Keratinocyte (primary cell): ENCODE data around the gene ENTR1. TPM values are rescaled to one million over a fixed set of nuclear protein-coding genes. Genes with fewer than 3 reads are reported as not detected.

Source experiments
- DNase-seq: peaks from one replicate; pipeline ENCODE4 v3.0.0-alpha.2; 2011; ENCODE audit warnings: low read depth, missing footprints, low spot score
- FAIRE-seq: peaks from 2 replicates; lab custom pipeline; 2011; peaks lifted over from hg19 to GRCh38; lab: Jason Lieb, UNC
- H2AFZ ChIP-seq: 2 replicates; pipeline ENCODE4 v1.6.0; 2012; ENCODE audit warnings: low read length, control low read depth, inconsistent platforms; ENCODE audit not compliant: control insufficient read depth
- H3K27ac ChIP-seq: 2 replicates; pipeline ENCODE4 v1.5.1; 2011; ENCODE audit warnings: low read length; ENCODE audit not compliant: control insufficient read depth, insufficient read depth
- H3K27me3 ChIP-seq: 3 replicates; pipeline ENCODE4 v1.6.0; 2011; ENCODE audit warnings: low read length; ENCODE audit not compliant: control insufficient read depth, insufficient read depth; ENCODE audit errors: extremely low read depth
- H3K36me3 ChIP-seq, 2 experiments: 2 replicates in 1 of 2; 3 replicates in 1 of 2; pipeline ENCODE4 v1.5.1; 2011; ENCODE audit warnings: low read length in 2 of 2, mild to moderate bottlenecking in 1 of 2; ENCODE audit not compliant: control insufficient read depth in 2 of 2, insufficient read depth in 2 of 2; ENCODE audit errors: extremely low read depth in 1 of 2
- H3K4me1 ChIP-seq: 3 replicates; pipeline ENCODE4 v1.5.1; 2011; ENCODE audit warnings: low read length; ENCODE audit not compliant: control insufficient read depth, insufficient read depth; ENCODE audit errors: extremely low read depth
- H3K4me2 ChIP-seq: 3 replicates; pipeline ENCODE4 v1.6.0; 2011; ENCODE audit warnings: low read depth, low read length; ENCODE audit not compliant: control insufficient read depth, insufficient read depth; ENCODE audit errors: extremely low read depth
- H3K4me3 ChIP-seq, 3 experiments: fragments of 200-600 bp in 1 of 3; sonication (generic) in 1 of 3; 2 replicates in 2 of 3; 3 replicates in 1 of 3; pipeline ENCODE4 v1.5.1; 2011 to 2016; ENCODE audit warnings: low read length in 3 of 3, mild to moderate bottlenecking in 3 of 3, control low read depth in 2 of 3, inconsistent platforms in 1 of 3, low read depth in 1 of 3, mixed read lengths in 1 of 3, mixed run types in 1 of 3, moderate library complexity in 1 of 3; ENCODE audit not compliant: control insufficient read depth in 2 of 3, insufficient read depth in 2 of 3; ENCODE audit errors: extremely low read depth in 1 of 3
- H3K79me2 ChIP-seq: 2 replicates; pipeline ENCODE4 v1.6.0; 2012; ENCODE audit warnings: low read length; ENCODE audit not compliant: control insufficient read depth, insufficient read depth
- H3K9ac ChIP-seq: 3 replicates; pipeline ENCODE4 v1.6.0; 2011; ENCODE audit warnings: low read length; ENCODE audit not compliant: control insufficient read depth, insufficient read depth; ENCODE audit errors: extremely low read depth
- H3K9me1 ChIP-seq: 3 replicates; pipeline ENCODE4 v1.6.0; 2011; ENCODE audit warnings: low read length; ENCODE audit not compliant: control insufficient read depth, insufficient read depth; ENCODE audit errors: extremely low read depth
- H3K9me3 ChIP-seq: 2 replicates; pipeline ENCODE4 v1.5.1; 2012; ENCODE audit warnings: low read depth, low read length; ENCODE audit not compliant: control insufficient read depth
- H4K20me1 ChIP-seq: 3 replicates; pipeline ENCODE4 v1.6.0; 2011; ENCODE audit warnings: low read length; ENCODE audit not compliant: control insufficient read depth, insufficient read depth; ENCODE audit errors: extremely low read depth
- CTCF ChIP-seq, 3 experiments: IDR thresholded peaks in 1 of 3; conservative IDR thresholded peaks in 1 of 3; optimal IDR thresholded peaks in 1 of 3; 2 replicates in 2 of 3; 3 replicates in 1 of 3; pipeline versions ENCODE3 to v1.5.1; 2011; ENCODE audit warnings: low read length in 3 of 3, mild to moderate bottlenecking in 3 of 3, moderate library complexity in 2 of 3, control low read depth in 1 of 3, inconsistent platforms in 1 of 3; ENCODE audit not compliant: insufficient read depth in 2 of 3; ENCODE audit errors: extremely low read depth in 1 of 3
- EZH2 ChIP-seq: IDR thresholded peaks from one replicate; pipeline ENCODE4 v1.6.1; 2012; ENCODE audit warnings: inconsistent platforms, mild to moderate bottlenecking, low read length, moderate library complexity
- dilution Hi-C: fragments of 300-500 bp; cut with MboI; formaldehyde crosslinking; loops from one replicate; pipeline ENCODE4 v1.7.0; 2020; ENCODE audit warnings: low sequenced_read_pairs; ENCODE audit not compliant: extremely low pct_ligation_motif_present
- polyA plus RNA-seq, 5 experiments: library from polyadenylated mRNA; depleted of rRNA in 3 of 5; stranded (reverse) in 3 of 5; stranded (forward) in 1 of 5; unstranded in 1 of 5; fragments of >200 nt; gene quantifications; 1 replicate in 1 of 5; 2 replicates in 3 of 5; 3 replicates in 1 of 5; pipeline versions ENCODE4 v1.2.1 to v1.2.3, GENCODE V29; 2011 to 2012; ENCODE audit warnings: missing spikeins in 2 of 5, low read depth in 1 of 5, low replicate concordance in 1 of 5

ENTR1 gene
- polyA plus RNA-seq, 1 donor (not counting 4 experiments of a cell fraction or from before 2014, with no cell fraction given): 46.5 TPM

DNA sequence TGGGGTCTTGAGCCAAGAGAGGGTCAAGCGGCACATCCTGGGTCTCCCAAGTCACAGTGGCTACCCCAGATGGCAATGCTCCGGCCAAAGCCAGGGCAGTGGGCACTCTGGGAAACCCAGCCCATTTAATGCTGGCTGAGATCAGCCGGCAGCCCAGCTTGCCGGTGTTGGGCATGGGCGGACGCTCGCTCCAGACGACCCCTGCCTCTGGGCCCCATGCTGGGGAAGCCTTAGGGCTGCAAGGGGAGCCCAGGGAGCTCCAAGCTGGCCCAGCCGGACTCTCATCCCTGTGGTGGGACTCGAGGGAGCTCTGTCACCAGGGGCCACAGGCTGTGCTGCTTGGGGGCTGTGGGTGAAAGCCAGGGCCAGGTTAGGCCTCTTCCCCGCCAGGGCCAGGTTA is 31.0 kb downstream of the ENTR1 start:
- H3K79me2 ChIP-seq: no peaks in the 10 kb centered on the region
- no peak overlapping the region for H2AFZ ChIP-seq
- H3K9me1 ChIP-seq: no peaks in the 10 kb centered on the region
- dilution Hi-C loops: no loop called here
- peaks cover 2% of the 10 kb centered on the region for H4K20me1 ChIP-seq
- no peak overlapping the region for H3K9ac ChIP-seq
- H3K4me2 ChIP-seq: no peak overlapping the region
- TF ChIP-seq CTCF (optimal IDR thresholded peaks at IDR 0.05 in 1 of 3, IDR thresholded peaks at IDR 0.05 in 1 of 3, conservative IDR thresholded peaks at IDR 0.05 in 1 of 3; ENCODE audit: extremely low read depth in 1 of 3, insufficient read depth in 2 of 3, low read length in 3 of 3): no peak
- no peak for TF ChIP-seq EZH2
- no peak overlapping the region for H3K4me3 ChIP-seq
- FAIRE-seq (no peak), DNase-seq (no peak)
- H3K4me1 ChIP-seq: no peaks in the 10 kb centered on the region
- no peaks in the 10 kb centered on the region for H3K27me3 ChIP-seq
- H3K9me3 ChIP-seq: no peaks in the 10 kb centered on the region
- H3K27ac ChIP-seq: no peak overlapping the region
- H3K36me3 ChIP-seq: peaks cover 25 to 45% of the 10 kb centered on the region in 2 experiments

DNA sequence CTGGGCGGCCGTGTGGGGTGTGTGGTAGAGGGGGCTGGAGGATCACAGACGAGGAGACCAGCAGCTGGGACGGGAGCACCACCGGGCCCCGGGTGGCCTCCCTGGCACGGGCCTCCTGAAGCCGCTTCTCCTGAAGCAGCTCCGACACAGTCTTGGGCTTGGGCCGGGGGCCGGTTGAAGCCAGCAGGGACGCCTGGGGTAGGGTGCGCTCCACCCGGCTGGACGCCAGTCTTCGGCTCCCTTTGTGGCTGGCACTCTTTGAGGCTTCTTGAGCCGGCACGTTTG is 31.5 kb downstream of the ENTR1 start:
- no peaks in the 10 kb centered on the region for H3K9me1 ChIP-seq
- H2AFZ ChIP-seq: no peak overlapping the region
- TF ChIP-seq EZH2 (no peak), CTCF (optimal IDR thresholded peaks at IDR 0.05 in 1 of 3, IDR thresholded peaks at IDR 0.05 in 1 of 3, conservative IDR thresholded peaks at IDR 0.05 in 1 of 3; ENCODE audit: extremely low read depth in 1 of 3, insufficient read depth in 2 of 3, low read length in 3 of 3) (no peak)
- no peak for FAIRE-seq
- H3K27ac ChIP-seq: no peak overlapping the region
- H3K4me2 ChIP-seq: no peak overlapping the region
- H3K79me2 ChIP-seq: no peaks in the 10 kb centered on the region
- no peaks in the 10 kb centered on the region for H3K4me1 ChIP-seq
- peaks cover 20 to 41% of the 10 kb centered on the region in 2 experiments for H3K36me3 ChIP-seq
- no peak overlapping the region for H3K4me3 ChIP-seq
- dilution Hi-C loops: no loop called here
- no peaks in the 10 kb centered on the region for H3K27me3 ChIP-seq
- no peak overlapping the region for H3K9ac ChIP-seq
- H4K20me1 ChIP-seq: peaks cover 2% of the 10 kb centered on the region
- no peaks in the 10 kb centered on the region for H3K9me3 ChIP-seq
- DNase-seq: no peak
